Measurements from ENCODE around the gene C10orf143.

The C10orf143 gene

GRCh38 chr10:130050721-130051120 is 59.9 kb downstream of the C10orf143 start:
- no peak for DNase-seq

DNA sequence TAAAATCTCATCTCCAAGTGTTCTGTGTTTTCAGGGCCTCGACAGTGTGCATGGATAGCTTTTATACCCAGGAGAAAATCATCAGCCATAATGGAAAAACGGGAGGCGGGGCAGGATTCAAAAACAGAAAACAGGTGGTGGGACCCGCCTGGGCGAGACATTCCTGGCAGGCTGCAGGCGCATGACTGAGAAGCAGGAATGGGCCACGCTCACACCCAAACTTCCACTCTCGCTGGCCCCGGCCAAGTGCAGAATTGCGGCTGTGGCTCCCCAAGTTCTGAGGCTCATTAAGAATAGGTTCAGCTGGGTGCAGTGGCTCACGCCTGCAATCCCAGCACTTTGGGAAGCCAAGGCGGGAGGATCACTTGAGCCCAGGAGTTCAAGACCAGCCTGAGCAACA is 60.6 kb downstream of the C10orf143 start:
- no peak for DNase-seq

GRCh38 chr10:130049244-130049643 is 61.4 kb downstream of the C10orf143 start:
- DNase-seq, result no peak

GRCh38 chr10:130048081-130048480 is 62.5 kb downstream of the C10orf143 start:
- DNase-seq, result no peak

GRCh38 chr10:130047336-130047735 is 63.3 kb downstream of the C10orf143 start:
- no peak for DNase-seq

DNA sequence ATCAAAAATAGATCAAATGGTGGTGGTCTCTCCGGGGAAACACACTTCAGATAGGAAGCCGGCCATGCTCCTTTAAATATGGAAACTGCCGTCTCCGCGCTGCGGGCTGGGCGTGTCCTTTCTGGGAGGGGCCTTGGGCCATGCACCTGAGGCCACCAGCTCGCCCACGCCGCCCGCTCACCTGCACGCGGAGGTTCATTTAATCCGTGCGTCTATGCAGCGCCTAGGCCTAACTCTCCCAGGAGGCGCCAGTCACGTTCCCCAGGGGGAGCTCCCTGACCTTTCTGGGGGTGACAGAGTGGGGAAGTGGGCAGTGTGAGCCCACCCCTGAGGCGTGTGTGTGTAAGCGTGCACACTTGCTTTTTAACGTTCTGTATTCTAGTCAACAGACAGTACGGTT is 64.0 kb downstream of the C10orf143 start:
- no peak for DNase-seq

GRCh38 chr10:130045801-130046321 is 64.8 kb downstream of the C10orf143 start:
- no peak for DNase-seq

GRCh38 chr10:130045091-130045652 is 65.5 kb downstream of the C10orf143 start:
- DNase-seq, result no peak

GRCh38 chr10:130044067-130045061 is 66.3 kb downstream of the C10orf143 start:
- no peak for DNase-seq

DNA sequence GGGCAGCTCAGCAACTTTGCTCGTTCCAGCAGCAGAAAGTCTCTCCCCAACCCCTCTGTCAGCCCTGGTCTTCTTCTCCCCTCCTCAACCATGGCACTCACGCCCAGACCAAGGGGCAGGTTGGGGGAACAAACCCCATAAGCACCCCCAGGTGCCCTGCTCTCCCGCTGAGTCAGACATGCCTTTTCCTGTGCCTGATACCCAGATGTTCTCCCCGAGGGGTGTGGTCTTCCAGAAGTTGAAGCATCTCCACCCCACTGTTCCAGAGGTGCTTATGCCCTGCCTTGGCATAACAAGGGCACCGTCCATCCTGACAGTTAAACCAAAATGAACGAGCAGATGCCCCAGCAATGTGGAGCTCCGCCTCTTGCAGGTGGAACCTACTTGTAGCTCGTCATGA is 67.1 kb downstream of the C10orf143 start:
- no peak for DNase-seq

DNA sequence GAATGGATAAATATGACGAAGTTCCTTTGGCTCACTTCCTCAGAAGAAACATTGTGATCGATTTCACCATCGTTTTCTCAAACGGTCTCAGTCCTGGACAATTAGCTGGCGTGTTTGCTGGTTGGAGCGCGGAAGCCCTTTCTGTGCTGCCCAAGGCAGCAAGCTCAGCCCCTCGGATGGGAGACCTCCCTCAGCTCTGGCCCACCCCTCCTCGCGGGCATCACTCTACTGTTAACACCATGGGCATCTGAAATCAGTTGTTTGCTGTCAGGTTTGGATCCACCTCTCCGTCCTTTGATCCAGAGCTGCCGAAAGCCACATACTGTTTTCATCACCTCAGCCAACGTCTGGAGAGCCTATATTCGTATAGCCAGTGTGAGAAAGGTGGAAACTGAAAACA is 68.2 kb downstream of the C10orf143 start:
- DNase-seq, result no peak

DNA sequence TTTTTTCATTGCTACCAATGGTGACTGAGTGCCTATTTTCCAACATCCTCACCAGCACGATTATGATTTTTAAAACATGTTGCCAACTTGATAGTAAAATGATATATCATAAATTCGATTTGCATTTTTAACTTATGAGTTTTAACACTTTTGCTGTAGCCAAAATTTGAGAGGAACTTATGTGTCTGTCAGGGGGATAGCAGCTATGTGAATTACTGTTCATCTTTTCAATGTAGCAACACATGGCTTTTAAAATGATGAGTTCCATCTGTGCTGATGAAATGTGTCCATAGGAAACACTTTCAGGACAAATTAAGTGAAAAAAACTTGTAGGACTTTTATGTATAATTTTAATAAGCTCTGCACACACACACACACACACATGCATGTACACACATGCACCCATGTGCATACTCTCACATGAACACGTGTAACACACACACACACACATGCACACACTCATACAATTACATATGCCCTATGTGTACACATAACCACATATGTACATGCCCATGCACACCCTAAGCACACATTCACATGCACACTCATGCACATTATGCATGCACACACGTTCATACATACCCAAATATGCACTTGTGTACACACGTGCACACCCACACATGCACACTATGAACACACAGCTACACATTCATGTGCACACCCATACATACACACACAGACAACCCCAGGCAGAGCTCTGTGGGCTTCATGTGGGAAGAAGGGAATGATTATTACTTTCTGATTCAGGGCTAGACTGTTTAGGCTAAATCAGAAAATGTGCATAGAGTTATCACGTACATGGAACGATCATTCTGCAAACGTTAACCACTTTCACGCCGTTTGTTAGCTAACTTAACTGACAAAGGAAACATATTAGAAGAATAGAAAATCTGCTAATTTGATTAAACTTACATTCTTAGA is 68.9 kb downstream of the C10orf143 start:
- DNase-seq, result no peak

GRCh38 chr10:130040817-130041330 is 69.8 kb downstream of the C10orf143 start:
- no peak for DNase-seq

DNA sequence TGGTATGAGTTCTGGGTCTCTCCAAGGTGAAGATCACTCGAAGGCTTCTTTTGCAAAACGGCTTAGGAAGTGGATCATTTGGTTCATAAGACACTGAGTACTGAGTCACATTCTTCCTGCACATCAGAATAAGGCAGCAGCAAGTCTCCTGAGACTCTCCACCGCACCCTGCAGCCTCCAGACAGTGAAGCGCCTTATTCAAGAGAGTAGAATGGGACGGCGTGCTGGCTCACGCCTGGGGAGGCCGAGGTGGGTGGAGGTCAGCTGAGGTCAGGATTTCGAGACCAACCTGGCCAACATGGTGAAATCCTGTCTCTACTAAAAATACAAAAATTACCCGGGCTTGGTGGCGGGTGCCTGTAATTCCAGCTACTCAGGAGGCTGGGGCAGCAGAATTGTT is 70.3 kb downstream of the C10orf143 start:
- no peak for DNase-seq

GRCh38 chr10:130039141-130039540 is 71.5 kb downstream of the C10orf143 start:
- no peak for DNase-seq

DNA sequence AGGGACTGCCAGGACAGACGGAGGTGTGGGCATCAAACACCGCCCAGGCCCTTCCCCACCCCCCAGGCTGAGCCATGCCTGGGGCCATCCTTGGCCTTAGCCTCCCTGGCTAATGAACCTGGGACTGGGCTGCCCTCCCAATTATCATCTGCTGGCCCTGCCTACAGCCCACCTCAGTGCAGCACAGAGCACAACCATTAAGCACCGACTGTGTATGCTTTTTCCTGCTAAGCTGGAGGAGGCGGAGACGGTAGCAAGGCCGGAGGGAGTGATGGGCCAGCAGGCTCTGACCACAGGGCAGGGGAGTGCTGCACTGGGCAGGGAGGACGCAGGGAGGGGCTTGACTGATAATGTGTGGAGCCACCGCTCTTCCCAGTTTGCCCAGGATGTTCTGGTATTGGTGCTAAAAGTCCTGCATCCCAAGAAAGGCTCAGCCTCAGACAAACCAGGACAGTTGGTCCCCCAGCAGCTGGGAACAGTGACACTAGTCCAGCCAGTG is 72.0 kb downstream of the C10orf143 start:
- DNase-seq, result no peak

DNA sequence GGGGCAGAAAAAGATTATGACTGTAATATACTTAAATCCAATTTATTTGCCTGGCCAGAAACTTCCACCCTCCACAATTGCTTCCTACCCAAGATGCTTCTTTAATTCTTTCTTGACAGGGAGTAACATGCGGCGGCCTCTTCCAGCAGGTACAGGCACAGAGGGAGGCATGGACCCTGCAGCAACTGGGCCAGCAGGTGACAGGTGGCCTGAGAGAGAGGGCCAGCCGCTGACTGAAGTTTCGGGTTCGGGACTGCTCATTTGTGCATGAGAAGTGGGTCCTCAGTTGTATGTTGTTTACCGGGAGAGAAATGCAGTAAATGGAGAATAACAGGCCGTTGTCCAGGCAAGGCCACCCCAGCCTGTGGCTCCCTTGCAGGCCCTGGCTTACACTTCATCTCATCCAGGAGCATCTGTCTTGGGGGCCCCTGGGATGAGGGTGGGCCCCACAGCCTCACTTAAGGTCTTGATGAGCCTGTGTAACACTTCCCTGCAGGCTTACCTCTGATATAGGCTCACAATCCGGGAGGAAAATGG is 72.5 kb downstream of the C10orf143 start:
- DNase-seq, result no peak

DNA sequence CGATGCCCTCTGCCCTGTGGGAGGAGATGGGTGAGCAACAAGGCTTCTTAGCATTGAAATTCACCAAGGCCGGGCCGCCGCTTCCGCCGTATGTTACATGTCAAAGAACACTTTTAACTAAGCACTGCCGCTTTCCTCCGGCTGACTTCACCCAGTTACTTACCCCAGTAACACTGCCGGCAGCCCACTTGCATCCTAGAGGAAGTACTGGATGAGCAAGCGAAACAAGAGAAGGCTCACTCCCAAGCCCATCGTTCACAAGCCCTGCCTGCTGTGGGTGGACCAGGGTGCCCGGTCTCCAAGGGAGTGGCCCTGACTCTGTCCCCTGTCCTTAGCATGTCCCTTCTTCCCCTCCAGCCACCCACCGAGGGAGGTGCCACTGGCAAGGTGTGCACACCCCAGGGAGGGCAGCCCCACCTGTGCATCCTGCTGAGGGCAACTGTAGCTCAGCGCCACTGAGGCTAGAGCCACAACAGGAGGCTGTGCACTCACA is 73.4 kb downstream of the C10orf143 start:
- no peak for DNase-seq

DNA sequence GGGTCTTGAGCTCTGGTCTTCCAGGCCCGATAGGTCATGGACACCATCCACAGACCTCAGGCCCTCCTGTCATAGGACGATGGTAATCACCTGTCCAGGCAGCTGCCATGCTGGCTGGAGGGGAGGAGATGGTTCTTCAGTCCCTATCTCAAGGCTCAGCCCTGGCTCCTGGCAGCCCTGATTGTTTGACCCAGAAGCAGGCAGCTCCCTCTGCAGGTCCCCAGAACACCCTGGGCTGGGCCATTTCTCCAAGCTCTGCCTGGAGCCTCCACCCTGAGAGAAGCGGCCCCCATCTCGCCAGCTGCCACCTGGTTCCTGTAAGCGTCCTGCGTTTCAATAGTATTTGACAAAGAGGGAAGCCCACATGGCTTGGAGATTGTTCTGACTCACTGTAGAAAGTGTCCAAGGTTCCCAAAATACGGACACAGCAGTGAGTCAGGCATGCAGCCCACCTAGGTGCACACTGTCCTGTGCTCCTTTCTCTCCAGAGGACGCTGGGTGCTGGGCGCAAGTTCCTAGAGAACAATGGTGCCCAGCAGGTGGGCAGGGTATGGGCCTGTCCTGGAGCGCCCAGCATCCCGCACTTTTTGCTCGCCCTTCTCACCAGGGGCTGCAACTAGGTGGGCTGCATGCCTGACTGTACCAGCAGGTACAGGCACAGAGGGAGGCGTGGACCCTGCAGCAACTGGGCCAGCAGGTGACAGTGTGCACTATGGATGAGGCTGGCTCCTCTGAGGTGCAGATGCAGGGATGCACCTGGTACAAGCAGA is 74.1 kb downstream of the C10orf143 start:
- no peak for DNase-seq

DNA sequence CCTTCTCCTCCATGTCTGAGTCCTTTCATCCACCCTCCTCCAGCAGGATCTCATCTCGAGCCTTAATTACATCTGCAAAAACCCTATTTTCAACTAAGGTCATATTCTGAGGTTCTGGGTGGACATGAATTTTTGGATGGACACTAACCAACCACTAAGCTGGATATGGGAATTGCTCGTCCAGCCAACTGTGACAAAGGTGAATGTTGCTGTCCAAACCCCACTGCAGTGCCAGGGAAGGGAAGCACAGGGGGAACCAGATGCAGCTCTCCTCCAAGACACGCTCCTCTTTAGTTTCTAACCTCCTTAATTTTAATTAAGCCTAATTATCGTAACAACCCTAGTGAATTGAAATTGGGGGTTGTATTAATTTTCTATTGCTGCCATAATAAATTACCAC is 81.4 kb downstream of the C10orf143 start:
- DNase-seq, result no peak

DNA sequence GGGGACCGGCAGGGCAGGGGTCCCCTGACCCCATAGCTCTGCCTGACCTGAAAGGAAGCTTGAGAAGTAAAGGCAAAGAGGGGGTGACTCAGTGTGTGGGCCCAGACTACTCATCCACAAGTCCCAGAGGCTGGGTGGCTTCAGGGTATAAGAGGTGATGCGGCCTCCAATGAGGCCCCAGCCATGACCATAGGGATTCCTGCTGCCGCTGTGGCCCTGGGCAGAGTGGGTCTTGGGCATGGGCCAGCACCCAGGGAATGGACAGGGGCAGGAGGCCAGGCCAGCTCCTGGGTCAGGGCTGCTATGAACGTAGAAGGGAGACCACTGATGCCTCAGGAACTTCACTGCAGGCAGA is 82.2 kb downstream of the C10orf143 start:
- no peak for DNase-seq

All from DMS79 treated with DMSO at 0.1 percent for 48 hours (cell line).